ENCODE results near the gene MYH15.

- TF ChIP-seq, protein P1, sequence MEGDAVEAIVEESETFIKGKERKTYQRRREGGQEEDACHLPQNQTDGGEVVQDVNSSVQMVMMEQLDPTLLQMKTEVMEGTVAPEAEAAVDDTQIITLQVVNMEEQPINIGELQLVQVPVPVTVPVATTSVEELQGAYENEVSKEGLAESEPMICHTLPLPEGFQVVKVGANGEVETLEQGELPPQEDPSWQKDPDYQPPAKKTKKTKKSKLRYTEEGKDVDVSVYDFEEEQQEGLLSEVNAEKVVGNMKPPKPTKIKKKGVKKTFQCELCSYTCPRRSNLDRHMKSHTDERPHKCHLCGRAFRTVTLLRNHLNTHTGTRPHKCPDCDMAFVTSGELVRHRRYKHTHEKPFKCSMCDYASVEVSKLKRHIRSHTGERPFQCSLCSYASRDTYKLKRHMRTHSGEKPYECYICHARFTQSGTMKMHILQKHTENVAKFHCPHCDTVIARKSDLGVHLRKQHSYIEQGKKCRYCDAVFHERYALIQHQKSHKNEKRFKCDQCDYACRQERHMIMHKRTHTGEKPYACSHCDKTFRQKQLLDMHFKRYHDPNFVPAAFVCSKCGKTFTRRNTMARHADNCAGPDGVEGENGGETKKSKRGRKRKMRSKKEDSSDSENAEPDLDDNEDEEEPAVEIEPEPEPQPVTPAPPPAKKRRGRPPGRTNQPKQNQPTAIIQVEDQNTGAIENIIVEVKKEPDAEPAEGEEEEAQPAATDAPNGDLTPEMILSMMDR (IDR thresholded peaks at IDR 0.05; ENCODE audit: poor library complexity, severe bottlenecking) = no peak
- TF ChIP-seq POLR2AphosphoS5 (IDR thresholded peaks at IDR 0.05) = no peak
- TF ChIP-seq RAD21 (conservative IDR thresholded peaks at IDR 0.05) = no peak
- no peak for TF ChIP-seq MXI1 (conservative IDR thresholded peaks at IDR 0.05; ENCODE audit: poor library complexity, severe bottlenecking)
- no peak for TF ChIP-seq TAF1 (IDR thresholded peaks at IDR 0.05; ENCODE audit: low read depth)
- TF ChIP-seq, protein P2, sequence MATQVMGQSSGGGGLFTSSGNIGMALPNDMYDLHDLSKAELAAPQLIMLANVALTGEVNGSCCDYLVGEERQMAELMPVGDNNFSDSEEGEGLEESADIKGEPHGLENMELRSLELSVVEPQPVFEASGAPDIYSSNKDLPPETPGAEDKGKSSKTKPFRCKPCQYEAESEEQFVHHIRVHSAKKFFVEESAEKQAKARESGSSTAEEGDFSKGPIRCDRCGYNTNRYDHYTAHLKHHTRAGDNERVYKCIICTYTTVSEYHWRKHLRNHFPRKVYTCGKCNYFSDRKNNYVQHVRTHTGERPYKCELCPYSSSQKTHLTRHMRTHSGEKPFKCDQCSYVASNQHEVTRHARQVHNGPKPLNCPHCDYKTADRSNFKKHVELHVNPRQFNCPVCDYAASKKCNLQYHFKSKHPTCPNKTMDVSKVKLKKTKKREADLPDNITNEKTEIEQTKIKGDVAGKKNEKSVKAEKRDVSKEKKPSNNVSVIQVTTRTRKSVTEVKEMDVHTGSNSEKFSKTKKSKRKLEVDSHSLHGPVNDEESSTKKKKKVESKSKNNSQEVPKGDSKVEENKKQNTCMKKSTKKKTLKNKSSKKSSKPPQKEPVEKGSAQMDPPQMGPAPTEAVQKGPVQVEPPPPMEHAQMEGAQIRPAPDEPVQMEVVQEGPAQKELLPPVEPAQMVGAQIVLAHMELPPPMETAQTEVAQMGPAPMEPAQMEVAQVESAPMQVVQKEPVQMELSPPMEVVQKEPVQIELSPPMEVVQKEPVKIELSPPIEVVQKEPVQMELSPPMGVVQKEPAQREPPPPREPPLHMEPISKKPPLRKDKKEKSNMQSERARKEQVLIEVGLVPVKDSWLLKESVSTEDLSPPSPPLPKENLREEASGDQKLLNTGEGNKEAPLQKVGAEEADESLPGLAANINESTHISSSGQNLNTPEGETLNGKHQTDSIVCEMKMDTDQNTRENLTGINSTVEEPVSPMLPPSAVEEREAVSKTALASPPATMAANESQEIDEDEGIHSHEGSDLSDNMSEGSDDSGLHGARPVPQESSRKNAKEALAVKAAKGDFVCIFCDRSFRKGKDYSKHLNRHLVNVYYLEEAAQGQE (IDR thresholded peaks at IDR 0.05; ENCODE audit: borderline replicate concordance) = no peak
Observed at GRCh38 chr3:108391917-108392593, 118.3 kb downstream of the MYH15 start.
